Liver (tissue), 9 donors: ENCODE results near the gene HHIPL1. TPM values are rescaled to one million over a fixed set of nuclear protein-coding genes. Genes with fewer than 3 reads are reported as not detected.

Experiments used
- DNase-seq: peaks from one replicate; pipeline ENCODE4 v3.0.0-alpha.2; 2017; ENCODE audit warnings: low spot score
- H3K27ac ChIP-seq, 2 donors: one replicate each; pipeline ENCODE4 v1.7.0; 2013; ENCODE audit warnings: inconsistent platforms in 2 of 2, low read length in 2 of 2, control low read depth in 1 of 2, low read depth in 1 of 2, mild to moderate bottlenecking in 1 of 2
- H3K27me3 ChIP-seq, 4 donors: one replicate each; pipeline versions ENCODE4 v1.6.1 to v1.7.0; 2013; ENCODE audit warnings: low read length in 3 of 4, inconsistent platforms in 1 of 4, mild to moderate bottlenecking in 1 of 4, moderate library complexity in 1 of 4; ENCODE audit not compliant: control insufficient read depth in 4 of 4, insufficient read depth in 4 of 4
- H3K36me3 ChIP-seq, 4 donors: one replicate each; pipeline versions ENCODE4 v1.6.1 to v1.7.0; 2013; ENCODE audit warnings: low read length in 3 of 4, mild to moderate bottlenecking in 3 of 4, low read depth in 1 of 4, moderate library complexity in 1 of 4; ENCODE audit not compliant: control insufficient read depth in 4 of 4, insufficient read depth in 3 of 4
- H3K4me1 ChIP-seq, 4 donors: one replicate each; pipeline versions ENCODE4 v1.6.1 to v1.7.0; 2013; ENCODE audit warnings: low read length in 3 of 4, mild to moderate bottlenecking in 3 of 4, moderate library complexity in 1 of 4; ENCODE audit not compliant: control insufficient read depth in 4 of 4, insufficient read depth in 4 of 4
- H3K4me3 ChIP-seq, 3 donors: one replicate each; pipeline versions ENCODE4 v1.6.1 to v1.7.0; 2013; ENCODE audit warnings: low read length in 3 of 3, control low read depth in 1 of 3, low read depth in 1 of 3, mild to moderate bottlenecking in 1 of 3
- H3K9ac ChIP-seq, 2 donors: one replicate each; pipeline ENCODE4 v1.7.0; 2013; ENCODE audit warnings: low read length in 2 of 2, mild to moderate bottlenecking in 2 of 2, moderate library complexity in 2 of 2, control low read depth in 1 of 2, low read depth in 1 of 2
- H3K9me3 ChIP-seq, 4 donors: one replicate each; pipeline versions ENCODE4 v1.6.1 to v1.7.0; 2013; ENCODE audit warnings: low read length in 3 of 4; ENCODE audit not compliant: control insufficient read depth in 4 of 4
- EGR1 ChIP-seq, 2 donors: IDR thresholded peaks; 2 replicates each; pipeline ENCODE4 v1.6.1; 2016 to 2018; ENCODE audit warnings: antibody characterized with exemption in 2 of 2, low read depth in 2 of 2
- FOXA1 ChIP-seq: IDR thresholded peaks from 2 replicates; pipeline ENCODE4 v1.6.1; 2016; ENCODE audit warnings: antibody characterized with exemption
- FOXA2 ChIP-seq: IDR thresholded peaks from 2 replicates; pipeline ENCODE4 v1.6.1; 2016; ENCODE audit warnings: antibody characterized with exemption
- GABPA ChIP-seq, 2 donors: IDR thresholded peaks in 1 of 2; conservative IDR thresholded peaks in 1 of 2; 2 replicates each; pipeline ENCODE4 v1.6.1; 2016; ENCODE audit warnings: antibody characterized with exemption in 2 of 2, mild to moderate bottlenecking in 1 of 2, moderate library complexity in 1 of 2
- HNF4A ChIP-seq, 2 donors: conservative IDR thresholded peaks; 2 replicates each; pipeline ENCODE4 v1.6.1; 2016; ENCODE audit warnings: antibody characterized with exemption in 2 of 2, mild to moderate bottlenecking in 2 of 2
- HNF4G ChIP-seq: IDR thresholded peaks from 2 replicates; pipeline ENCODE4 v1.6.1; 2016; ENCODE audit warnings: antibody characterized with exemption
- JUND ChIP-seq, 2 donors: IDR thresholded peaks; 2 replicates each; pipeline ENCODE4 v1.6.1; 2016; ENCODE audit warnings: antibody characterized with exemption in 2 of 2
- NR2F2 ChIP-seq: IDR thresholded peaks from 2 replicates; pipeline ENCODE4 v1.6.1; 2016; ENCODE audit warnings: antibody characterized with exemption
- RAD21 ChIP-seq, 2 donors: IDR thresholded peaks; 2 replicates each; pipeline ENCODE4 v1.6.1; 2016; ENCODE audit warnings: antibody characterized with exemption in 2 of 2, mild to moderate bottlenecking in 2 of 2
- RXRA ChIP-seq, 2 donors: IDR thresholded peaks; 2 replicates each; pipeline ENCODE4 v1.6.1; 2017 to 2018; ENCODE audit warnings: antibody characterized with exemption in 2 of 2, mild to moderate bottlenecking in 1 of 2
- SP1 ChIP-seq: IDR thresholded peaks from 2 replicates; pipeline ENCODE4 v1.6.1; 2018; ENCODE audit warnings: antibody characterized with exemption, mild to moderate bottlenecking
- TAF1 ChIP-seq: conservative IDR thresholded peaks from 2 replicates; pipeline ENCODE4 v1.6.1; 2016; ENCODE audit warnings: antibody characterized with exemption, mild to moderate bottlenecking
- YY1 ChIP-seq: IDR thresholded peaks from 2 replicates; pipeline ENCODE4 v1.6.1; 2016; ENCODE audit warnings: antibody characterized with exemption, mild to moderate bottlenecking
- WGBS: extraction: QIAGEN DNeasy Blood & Tissue Kit; methylation state at CpG from one replicate; pipeline ENCODE4 v1.1.7; 2013; 5-methylcytosine and 5-hydroxymethylcytosine counted together
- polyA plus RNA-seq, 2 donors: library from polyadenylated mRNA; stranded (reverse) in 1 of 2; unstranded in 1 of 2; fragments of 200-250 nt in 1 of 2; fragments of >200 nt in 1 of 2; fragmentation: Nextera tagmentation in 1 of 2; extraction: Ambion mirVana in 1 of 2; gene quantifications; one replicate each; pipeline versions ENCODE4 v1.2.1 to v1.2.3, GENCODE V29; 2013 to 2015
- total RNA-seq, 2 donors: library from RNA; depleted of rRNA; stranded (reverse); fragments of >200 nt; gene quantifications; one replicate each; pipeline ENCODE4 v1.2.3, GENCODE V29; 2014
- TF ChIP-seq, protein P1 (sequence below): fragments of 150-350 bp; IDR thresholded peaks from 2 replicates; pipeline ENCODE4 v1.5.1; 2017; ENCODE audit warnings: improper control_type of control experiment, low read depth, low read length; ENCODE audit not compliant: missing input control
- TF ChIP-seq, protein P2 (sequence below): IDR thresholded peaks from 2 replicates; pipeline ENCODE4 v1.6.1; 2016; ENCODE audit warnings: antibody characterized with exemption
- TF ChIP-seq, protein P3 (sequence below): IDR thresholded peaks from 2 replicates; pipeline ENCODE4 v1.6.1; 2016; ENCODE audit warnings: antibody characterized with exemption
- TF ChIP-seq, protein P4 (sequence below): IDR thresholded peaks from 2 replicates; pipeline ENCODE4 v1.6.1; 2016; ENCODE audit warnings: antibody characterized with exemption, mild to moderate bottlenecking
- donor health status: healthy.
- donor health status: healthy.
- donor health status: healthy.
- donor health status: healthy.
- donor health status: healthy.

HHIPL1 gene
- total and polyA plus RNA-seq, 4 donors, result 0.96 to 1.7 (median 1.0) TPM

DNA sequence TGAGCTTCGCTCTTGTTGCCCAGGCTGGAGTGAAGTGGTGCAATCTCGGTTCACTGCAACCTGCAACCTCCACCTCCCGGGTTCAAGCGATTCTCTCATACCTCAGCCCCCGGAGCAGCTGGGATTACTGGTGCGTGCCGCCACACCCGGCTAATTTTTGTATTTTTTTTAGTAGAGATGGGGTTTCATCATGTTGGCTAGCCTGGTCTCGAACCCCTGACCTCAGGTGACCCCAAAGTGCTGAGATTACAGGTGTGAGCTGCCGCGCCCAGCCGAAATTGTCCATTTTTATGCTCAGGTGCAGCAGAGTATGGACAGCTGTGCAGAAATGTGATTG, 20.0 kb downstream of the HHIPL1 start:
- no peak for DNase-seq
- 71% methylated on average over 12 of the region's 12 CpGs for WGBS

DNA sequence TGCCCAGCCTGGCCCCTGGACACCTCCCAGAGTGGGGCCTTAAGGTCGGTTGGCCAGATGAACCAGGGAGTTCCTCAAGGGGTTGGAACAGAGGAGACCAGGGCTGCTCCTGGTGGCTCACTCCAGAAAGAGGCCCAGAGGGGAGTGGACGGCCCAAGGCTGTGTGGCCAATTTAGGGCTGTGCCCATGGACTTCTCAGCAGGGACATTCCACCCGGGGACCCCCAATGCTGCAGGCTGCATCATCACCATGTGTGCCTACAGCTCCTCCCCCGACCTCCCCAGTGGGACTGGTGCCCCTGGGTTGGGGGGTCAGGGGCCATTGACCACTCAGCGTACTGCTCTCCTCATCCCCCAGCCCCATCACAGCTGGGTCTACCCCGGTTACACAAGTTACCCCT, 21.6 kb downstream of the HHIPL1 start:
- H3K27ac ChIP-seq, result no peak overlapping the region
- no peaks in the 10 kb centered on the region for H3K27me3 ChIP-seq
- no peak for DNase-seq
- no peak overlapping the region for H3K9ac ChIP-seq
- H3K9me3 ChIP-seq, result no peaks in the 10 kb centered on the region
- H3K4me1 ChIP-seq, result peaks cover 2 to 4% (median 3%) of the 10 kb centered on the region in 4 donors
- WGBS, result 73% methylated on average over 6 of the region's 6 CpGs
- TF ChIP-seq FOXA1, result no peak
- TF ChIP-seq, protein P1, sequence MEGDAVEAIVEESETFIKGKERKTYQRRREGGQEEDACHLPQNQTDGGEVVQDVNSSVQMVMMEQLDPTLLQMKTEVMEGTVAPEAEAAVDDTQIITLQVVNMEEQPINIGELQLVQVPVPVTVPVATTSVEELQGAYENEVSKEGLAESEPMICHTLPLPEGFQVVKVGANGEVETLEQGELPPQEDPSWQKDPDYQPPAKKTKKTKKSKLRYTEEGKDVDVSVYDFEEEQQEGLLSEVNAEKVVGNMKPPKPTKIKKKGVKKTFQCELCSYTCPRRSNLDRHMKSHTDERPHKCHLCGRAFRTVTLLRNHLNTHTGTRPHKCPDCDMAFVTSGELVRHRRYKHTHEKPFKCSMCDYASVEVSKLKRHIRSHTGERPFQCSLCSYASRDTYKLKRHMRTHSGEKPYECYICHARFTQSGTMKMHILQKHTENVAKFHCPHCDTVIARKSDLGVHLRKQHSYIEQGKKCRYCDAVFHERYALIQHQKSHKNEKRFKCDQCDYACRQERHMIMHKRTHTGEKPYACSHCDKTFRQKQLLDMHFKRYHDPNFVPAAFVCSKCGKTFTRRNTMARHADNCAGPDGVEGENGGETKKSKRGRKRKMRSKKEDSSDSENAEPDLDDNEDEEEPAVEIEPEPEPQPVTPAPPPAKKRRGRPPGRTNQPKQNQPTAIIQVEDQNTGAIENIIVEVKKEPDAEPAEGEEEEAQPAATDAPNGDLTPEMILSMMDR, result no peak
- no peak for TF ChIP-seq JUND (IDR thresholded peaks at IDR 0.05)
- TF ChIP-seq RXRA (IDR thresholded peaks at IDR 0.05), result no peak
- no peak for TF ChIP-seq TAF1
- TF ChIP-seq FOXA2, result no peak
- TF ChIP-seq NR2F2, result no peak
- TF ChIP-seq, protein P2, sequence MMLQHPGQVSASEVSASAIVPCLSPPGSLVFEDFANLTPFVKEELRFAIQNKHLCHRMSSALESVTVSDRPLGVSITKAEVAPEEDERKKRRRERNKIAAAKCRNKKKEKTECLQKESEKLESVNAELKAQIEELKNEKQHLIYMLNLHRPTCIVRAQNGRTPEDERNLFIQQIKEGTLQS, result no peak
- H3K36me3 ChIP-seq, result no peaks in the 10 kb centered on the region
- no peak overlapping the region for H3K4me3 ChIP-seq

More for the DNA sequence above, 20.0 kb downstream of the HHIPL1 start:
- Histone ChIP-seq H3K27ac (no peak overlapping the region), H3K27me3 (no peaks in the 10 kb centered on the region), H3K4me3 (no peak overlapping the region), H3K4me1 (no peaks in the 10 kb centered on the region), H3K9ac (no peak overlapping the region), H3K36me3 (no peaks in the 10 kb centered on the region), H3K9me3 (no peaks in the 10 kb centered on the region)
- no peak for TF ChIP-seq HNF4G

DNA sequence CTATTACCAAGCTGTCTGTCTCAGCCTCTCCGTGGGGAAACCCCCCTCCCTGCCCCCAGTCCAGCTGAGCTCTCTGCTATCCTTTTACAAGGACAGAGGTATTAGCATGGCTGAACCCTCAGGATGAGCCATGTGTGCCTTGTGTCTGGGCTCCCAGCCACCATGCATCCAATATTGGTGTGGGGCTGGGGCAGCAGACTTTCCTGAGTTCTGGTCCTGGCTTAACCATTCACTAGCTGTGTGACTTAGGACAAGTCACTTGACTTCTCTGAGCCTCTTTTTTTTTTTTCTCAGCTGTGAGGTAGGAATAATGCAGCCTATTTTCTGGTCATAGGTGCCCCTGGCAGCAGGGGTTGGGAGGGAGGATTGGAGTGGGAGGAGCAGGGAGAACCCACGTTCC, 22.1 kb downstream of the HHIPL1 start:
- H3K36me3 ChIP-seq, result no peaks in the 10 kb centered on the region
- TF ChIP-seq, protein P3, sequence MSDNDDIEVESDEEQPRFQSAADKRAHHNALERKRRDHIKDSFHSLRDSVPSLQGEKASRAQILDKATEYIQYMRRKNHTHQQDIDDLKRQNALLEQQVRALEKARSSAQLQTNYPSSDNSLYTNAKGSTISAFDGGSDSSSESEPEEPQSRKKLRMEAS, result no peak
- TF ChIP-seq JUND (IDR thresholded peaks at IDR 0.05), result no peak
- TF ChIP-seq NR2F2, result no peak
- TF ChIP-seq RXRA (IDR thresholded peaks at IDR 0.05), result no peak
- TF ChIP-seq, protein P2, result no peak
- no peak for TF ChIP-seq FOXA1
- TF ChIP-seq YY1, result no peak
- TF ChIP-seq, protein P4, sequence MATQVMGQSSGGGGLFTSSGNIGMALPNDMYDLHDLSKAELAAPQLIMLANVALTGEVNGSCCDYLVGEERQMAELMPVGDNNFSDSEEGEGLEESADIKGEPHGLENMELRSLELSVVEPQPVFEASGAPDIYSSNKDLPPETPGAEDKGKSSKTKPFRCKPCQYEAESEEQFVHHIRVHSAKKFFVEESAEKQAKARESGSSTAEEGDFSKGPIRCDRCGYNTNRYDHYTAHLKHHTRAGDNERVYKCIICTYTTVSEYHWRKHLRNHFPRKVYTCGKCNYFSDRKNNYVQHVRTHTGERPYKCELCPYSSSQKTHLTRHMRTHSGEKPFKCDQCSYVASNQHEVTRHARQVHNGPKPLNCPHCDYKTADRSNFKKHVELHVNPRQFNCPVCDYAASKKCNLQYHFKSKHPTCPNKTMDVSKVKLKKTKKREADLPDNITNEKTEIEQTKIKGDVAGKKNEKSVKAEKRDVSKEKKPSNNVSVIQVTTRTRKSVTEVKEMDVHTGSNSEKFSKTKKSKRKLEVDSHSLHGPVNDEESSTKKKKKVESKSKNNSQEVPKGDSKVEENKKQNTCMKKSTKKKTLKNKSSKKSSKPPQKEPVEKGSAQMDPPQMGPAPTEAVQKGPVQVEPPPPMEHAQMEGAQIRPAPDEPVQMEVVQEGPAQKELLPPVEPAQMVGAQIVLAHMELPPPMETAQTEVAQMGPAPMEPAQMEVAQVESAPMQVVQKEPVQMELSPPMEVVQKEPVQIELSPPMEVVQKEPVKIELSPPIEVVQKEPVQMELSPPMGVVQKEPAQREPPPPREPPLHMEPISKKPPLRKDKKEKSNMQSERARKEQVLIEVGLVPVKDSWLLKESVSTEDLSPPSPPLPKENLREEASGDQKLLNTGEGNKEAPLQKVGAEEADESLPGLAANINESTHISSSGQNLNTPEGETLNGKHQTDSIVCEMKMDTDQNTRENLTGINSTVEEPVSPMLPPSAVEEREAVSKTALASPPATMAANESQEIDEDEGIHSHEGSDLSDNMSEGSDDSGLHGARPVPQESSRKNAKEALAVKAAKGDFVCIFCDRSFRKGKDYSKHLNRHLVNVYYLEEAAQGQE, result no peak
- no peak for TF ChIP-seq FOXA2
- no peak for TF ChIP-seq EGR1 (IDR thresholded peaks at IDR 0.05; ENCODE audit: low read depth in 2 of 2)
- TF ChIP-seq, protein P1, result no peak
- TF ChIP-seq TAF1, result no peak
- TF ChIP-seq HNF4A (conservative IDR thresholded peaks at IDR 0.05), result no peak
- no peak for TF ChIP-seq GABPA (IDR thresholded peaks at IDR 0.05 in 1 of 2, conservative IDR thresholded peaks at IDR 0.05 in 1 of 2)
- no peak for TF ChIP-seq RAD21 (IDR thresholded peaks at IDR 0.05)
- TF ChIP-seq SP1, result no peak
- no peak for TF ChIP-seq HNF4G
- no peak for DNase-seq

More for the DNA sequence above, 22.1 kb downstream of the HHIPL1 start:
- H3K4me3 ChIP-seq, result no peak overlapping the region
- H3K4me1 ChIP-seq, result peaks cover 2 to 9% (median 8%) of the 10 kb centered on the region in 4 donors
- H3K9ac ChIP-seq, result no peak overlapping the region
- no peaks in the 10 kb centered on the region for H3K27me3 ChIP-seq
- H3K9me3 ChIP-seq, result no peaks in the 10 kb centered on the region
- 60% methylated on average over 2 of the region's 2 CpGs for WGBS
- H3K27ac ChIP-seq, result no peak overlapping the region
